IMR-90 (cell line): ENCODE data around the gene PRXL2C.

Source experiments
- BHLHE40 ChIP-seq: fragments of 150-350 bp; IDR thresholded peaks from 2 replicates; pipeline ENCODE4 v1.6.1; 2016; ENCODE audit warnings: mild to moderate bottlenecking, low read depth, low read length
- CEBPB ChIP-seq: IDR thresholded peaks from 2 replicates; pipeline ENCODE4 v1.6.1; 2012; ENCODE audit warnings: low read depth, low read length, improper control_type of control experiment
- FOS ChIP-seq: fragments of 150-350 bp; IDR thresholded peaks from 2 replicates; pipeline ENCODE4 v1.6.1; 2016; ENCODE audit warnings: low read depth, low read length
- MAFK ChIP-seq: IDR thresholded peaks from 2 replicates; pipeline ENCODE4 v1.6.1; 2012; ENCODE audit warnings: low read depth, low read length, improper control_type of control experiment
- MAZ ChIP-seq: IDR thresholded peaks from 2 replicates; pipeline ENCODE4 v1.6.1; 2012; ENCODE audit warnings: low read depth, mild to moderate bottlenecking, low read length, improper control_type of control experiment, moderate library complexity, borderline replicate concordance
- POLR2A ChIP-seq: IDR thresholded peaks from 2 replicates; pipeline ENCODE4 v1.6.1; 2012; ENCODE audit warnings: mild to moderate bottlenecking, low read depth, low read length
- RAD21 ChIP-seq: IDR thresholded peaks from 2 replicates; pipeline ENCODE4 v1.6.1; 2012; ENCODE audit warnings: low read length, improper control_type of control experiment
- RFX5 ChIP-seq: IDR thresholded peaks from 2 replicates; pipeline ENCODE4 v1.8.0; 2012; ENCODE audit warnings: low read depth, mild to moderate bottlenecking, low read length, moderate library complexity
- TF ChIP-seq, protein P1 (sequence below): conservative IDR thresholded peaks from 2 replicates; pipeline ENCODE4 v1.5.1; 2012; ENCODE audit warnings: mild to moderate bottlenecking, low read depth, low read length, improper control_type of control experiment
- TF ChIP-seq, protein P2 (sequence below): fragments of 150-350 bp; IDR thresholded peaks from 2 replicates; pipeline ENCODE4 v1.6.1; 2017; ENCODE audit warnings: mild to moderate bottlenecking, antibody characterized with exemption, low read length, low read depth
- TF ChIP-seq, protein P3 (sequence below): fragments of 150-350 bp; IDR thresholded peaks from 2 replicates; pipeline ENCODE4 v1.6.1; 2016; ENCODE audit warnings: low read depth, mild to moderate bottlenecking, low read length, moderate library complexity, borderline replicate concordance

DNA sequence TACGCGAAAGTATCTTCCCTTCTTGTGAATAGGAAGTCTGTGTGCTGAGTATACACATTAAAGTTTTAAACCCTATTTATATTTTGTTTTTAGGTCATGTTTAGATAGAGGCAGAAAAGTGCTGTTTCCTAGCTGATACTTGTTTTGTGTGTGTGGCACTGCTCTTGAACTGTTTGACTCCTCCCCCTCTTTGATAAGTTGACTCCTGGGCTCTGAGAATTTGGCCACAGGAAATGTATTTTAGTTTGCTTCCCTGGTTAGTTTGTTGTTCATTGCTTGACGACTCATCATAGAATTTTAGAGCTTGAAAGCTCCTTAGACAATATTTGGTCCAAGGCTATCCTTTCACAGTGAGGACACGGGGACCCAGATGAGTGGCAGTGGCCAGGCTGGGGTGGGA lies 33.5 kb downstream of the PRXL2C start:
- TF ChIP-seq POLR2A (no peak), CEBPB (no peak), FOS (no peak), BHLHE40 (no peak), RFX5 (no peak), MAZ (no peak), RAD21 (no peak), MAFK (no peak)
- TF ChIP-seq, protein P1, sequence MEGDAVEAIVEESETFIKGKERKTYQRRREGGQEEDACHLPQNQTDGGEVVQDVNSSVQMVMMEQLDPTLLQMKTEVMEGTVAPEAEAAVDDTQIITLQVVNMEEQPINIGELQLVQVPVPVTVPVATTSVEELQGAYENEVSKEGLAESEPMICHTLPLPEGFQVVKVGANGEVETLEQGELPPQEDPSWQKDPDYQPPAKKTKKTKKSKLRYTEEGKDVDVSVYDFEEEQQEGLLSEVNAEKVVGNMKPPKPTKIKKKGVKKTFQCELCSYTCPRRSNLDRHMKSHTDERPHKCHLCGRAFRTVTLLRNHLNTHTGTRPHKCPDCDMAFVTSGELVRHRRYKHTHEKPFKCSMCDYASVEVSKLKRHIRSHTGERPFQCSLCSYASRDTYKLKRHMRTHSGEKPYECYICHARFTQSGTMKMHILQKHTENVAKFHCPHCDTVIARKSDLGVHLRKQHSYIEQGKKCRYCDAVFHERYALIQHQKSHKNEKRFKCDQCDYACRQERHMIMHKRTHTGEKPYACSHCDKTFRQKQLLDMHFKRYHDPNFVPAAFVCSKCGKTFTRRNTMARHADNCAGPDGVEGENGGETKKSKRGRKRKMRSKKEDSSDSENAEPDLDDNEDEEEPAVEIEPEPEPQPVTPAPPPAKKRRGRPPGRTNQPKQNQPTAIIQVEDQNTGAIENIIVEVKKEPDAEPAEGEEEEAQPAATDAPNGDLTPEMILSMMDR = no peak
- TF ChIP-seq, protein P2, sequence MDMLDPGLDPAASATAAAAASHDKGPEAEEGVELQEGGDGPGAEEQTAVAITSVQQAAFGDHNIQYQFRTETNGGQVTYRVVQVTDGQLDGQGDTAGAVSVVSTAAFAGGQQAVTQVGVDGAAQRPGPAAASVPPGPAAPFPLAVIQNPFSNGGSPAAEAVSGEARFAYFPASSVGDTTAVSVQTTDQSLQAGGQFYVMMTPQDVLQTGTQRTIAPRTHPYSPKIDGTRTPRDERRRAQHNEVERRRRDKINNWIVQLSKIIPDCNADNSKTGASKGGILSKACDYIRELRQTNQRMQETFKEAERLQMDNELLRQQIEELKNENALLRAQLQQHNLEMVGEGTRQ = no peak
- TF ChIP-seq, protein P3, sequence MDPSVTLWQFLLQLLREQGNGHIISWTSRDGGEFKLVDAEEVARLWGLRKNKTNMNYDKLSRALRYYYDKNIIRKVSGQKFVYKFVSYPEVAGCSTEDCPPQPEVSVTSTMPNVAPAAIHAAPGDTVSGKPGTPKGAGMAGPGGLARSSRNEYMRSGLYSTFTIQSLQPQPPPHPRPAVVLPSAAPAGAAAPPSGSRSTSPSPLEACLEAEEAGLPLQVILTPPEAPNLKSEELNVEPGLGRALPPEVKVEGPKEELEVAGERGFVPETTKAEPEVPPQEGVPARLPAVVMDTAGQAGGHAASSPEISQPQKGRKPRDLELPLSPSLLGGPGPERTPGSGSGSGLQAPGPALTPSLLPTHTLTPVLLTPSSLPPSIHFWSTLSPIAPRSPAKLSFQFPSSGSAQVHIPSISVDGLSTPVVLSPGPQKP = no peak
